Lower leg skin (tissue), 4 donors: ENCODE measurements around the gene SPAG4. TPM values are rescaled to one million over a fixed set of nuclear protein-coding genes. Genes with fewer than 3 reads are reported as not detected.

Source experiments
- DNase-seq, 2 donors: peaks; one replicate each; pipeline ENCODE4 v3.0.0-alpha.2; 2019; ENCODE audit warnings: low spot score in 2 of 2
- H3K4me3 ChIP-seq: fragments of 200-600 bp; sonication (generic); 2 replicates; pipeline ENCODE4 v1.5.1; 2017; ENCODE audit warnings: mild to moderate bottlenecking, low read depth; ENCODE audit not compliant: poor library complexity, severe bottlenecking
- CTCF ChIP-seq, 3 donors: fragments of 450-650 bp; IDR thresholded peaks; one replicate each; pipeline ENCODE4 v1.5.1; 2016; ENCODE audit warnings: antibody characterized with exemption in 3 of 3, mild to moderate bottlenecking in 3 of 3, moderate library complexity in 2 of 3
- POLR2A ChIP-seq, 2 donors: fragments of 450-650 bp; IDR thresholded peaks; one replicate each; pipeline ENCODE4 v1.6.1; 2016 to 2017; ENCODE audit warnings: antibody characterized with exemption in 2 of 2, mild to moderate bottlenecking in 1 of 2, moderate library complexity in 1 of 2
- WGBS, 2 donors: methylation state at CpG; one replicate each; pipeline ENCODE4 v1.1.5; 2018; 5-methylcytosine and 5-hydroxymethylcytosine counted together
- intact Hi-C: fragments of 100-400 bp; cut with DNase I; formaldehyde crosslinking; loops from one replicate; pipeline ENCODE4 v1.15.0; 2023; ENCODE audit warnings: low total_unique reads
- total RNA-seq, 4 donors: library from RNA; depleted of rRNA; stranded (reverse); fragments of >200 nt; gene quantifications; one replicate each; pipeline ENCODE4 v1.1.0, GENCODE V29; 2016

The SPAG4 gene
- total RNA-seq, 4 donors from 2014 or later, result 1.2 to 2.5 (median 1.9) TPM; not detected in 1

- no peak for DNase-seq
- intact Hi-C loops, result no loop called here
- no peak overlapping the region for H3K4me3 ChIP-seq
- TF ChIP-seq POLR2A (IDR thresholded peaks at IDR 0.05) (no peak), CTCF (IDR thresholded peaks at IDR 0.05) (no peak)
- 86 to 94% methylated on average over 4 of the region's 4 CpGs for WGBS, 2 donors
These were observed 38.3 kb downstream of the SPAG4 start for GRCh38 chr20:35653893-35654292.

- WGBS, 2 donors, result 94% methylated on average over 9 of the region's 9 CpGs
- no peak for DNase-seq
- H3K4me3 ChIP-seq, result no peak overlapping the region
- intact Hi-C loops, result no loop called here
- TF ChIP-seq POLR2A (IDR thresholded peaks at IDR 0.05), result no peak
- no peak for TF ChIP-seq CTCF (IDR thresholded peaks at IDR 0.05)
These were observed 38.8 kb downstream of the SPAG4 start for GRCh38 chr20:35654415-35654814.

GRCh38 chr20:35657271-35657670 is 41.6 kb downstream of the SPAG4 start:
- intact Hi-C loops, result no loop called here
- 30 to 32% methylated on average over 1 of the region's 1 CpG for WGBS, 2 donors
- no peak for DNase-seq
- no peak overlapping the region for H3K4me3 ChIP-seq
- TF ChIP-seq POLR2A (IDR thresholded peaks at IDR 0.05) (no peak), CTCF (IDR thresholded peaks at IDR 0.05) (no peak)

- intact Hi-C loops, result no loop called here
- DNase-seq, result no peak
- TF ChIP-seq POLR2A (IDR thresholded peaks at IDR 0.05) (no peak), CTCF (IDR thresholded peaks at IDR 0.05) (no peak)
- WGBS, 2 donors, result 93 to 97% methylated on average over 10 of the region's 10 CpGs
- no peak overlapping the region for H3K4me3 ChIP-seq
These were observed 44.7 kb downstream of the SPAG4 start for GRCh38 chr20:35660122-35660937.

GRCh38 chr20:35661053-35661452 is 45.4 kb downstream of the SPAG4 start:
- intact Hi-C loops, result no loop called here
- TF ChIP-seq CTCF (IDR thresholded peaks at IDR 0.05), result no peak
- TF ChIP-seq POLR2A (IDR thresholded peaks at IDR 0.05), result no peak
- WGBS, 2 donors, result 72 to 90% methylated on average over 2 of the region's 2 CpGs

GRCh38 chr20:35661908-35662307 is 46.3 kb downstream of the SPAG4 start:
- no peak for DNase-seq
- 16 to 17% methylated on average over 3 of the region's 3 CpGs for WGBS, 2 donors
- H3K4me3 ChIP-seq, result no peak overlapping the region
- no peak for TF ChIP-seq CTCF (IDR thresholded peaks at IDR 0.05)
- no peak for TF ChIP-seq POLR2A (IDR thresholded peaks at IDR 0.05)
- intact Hi-C loops, result no loop called here

More at GRCh38 chr20:35661053-35661452, 45.4 kb downstream of the SPAG4 start:
- DNase-seq, result no peak
- no peak overlapping the region for H3K4me3 ChIP-seq
